Activated CD8-positive, alpha-beta memory T cell treated with anti-CD3 and anti-CD28 coated beads, Interleukin-2, amount 50 U/mL, for 4 hours (primary cell): ENCODE data around the gene GHR.

Source experiments
- DNase-seq: peaks from one replicate; pipeline ENCODE4 v3.0.0-alpha.2; 2020

The GHR gene

GRCh38 chr5:42745426-42745825 is 322.2 kb downstream of the GHR start:
- DNase-seq: no peak

GRCh38 chr5:42745856-42746255 is 322.6 kb downstream of the GHR start:
- no peak for DNase-seq

GRCh38 chr5:42749020-42749419 is 325.8 kb downstream of the GHR start:
- no peak for DNase-seq

- no peak for DNase-seq
These were observed 327.3 kb downstream of the GHR start for GRCh38 chr5:42750507-42750906.

GRCh38 chr5:42751044-42751443 is 327.8 kb downstream of the GHR start:
- no peak for DNase-seq

- no peak for DNase-seq
These were observed 329.9 kb downstream of the GHR start for GRCh38 chr5:42753099-42753498.

GRCh38 chr5:42756606-42757601 is 333.7 kb downstream of the GHR start, which contains the start of gene CCDC152:
CCDC152 (plus strand) TSS chr5:42756818; CDS start chr5:42759122, 2,304 bp downstream.
- peak; percentile 63 for DNase-seq

GRCh38 chr5:42759456-42759855 is 336.2 kb downstream of the GHR start:
- no peak for DNase-seq

- DNase-seq: no peak
These were observed 337.2 kb downstream of the GHR start for GRCh38 chr5:42760426-42760825.

- DNase-seq: no peak
These were observed 338.6 kb downstream of the GHR start for GRCh38 chr5:42761791-42762190.

GRCh38 chr5:42767491-42768105 is 344.4 kb downstream of the GHR start:
- no peak for DNase-seq

- no peak for DNase-seq
These were observed 344.9 kb downstream of the GHR start for GRCh38 chr5:42768106-42768504.

- DNase-seq: no peak
These were observed 346.8 kb downstream of the GHR start for GRCh38 chr5:42770003-42770402.
